GM19240 (cell line): ENCODE data around the gene PCDHA4.

Experiments used
- DNase-seq: peaks from one replicate; pipeline ENCODE4 v3.0.0; 2011; ENCODE audit warnings: low spot score; ENCODE audit not compliant: insufficient read length

Gene PCDHA4

DNA sequence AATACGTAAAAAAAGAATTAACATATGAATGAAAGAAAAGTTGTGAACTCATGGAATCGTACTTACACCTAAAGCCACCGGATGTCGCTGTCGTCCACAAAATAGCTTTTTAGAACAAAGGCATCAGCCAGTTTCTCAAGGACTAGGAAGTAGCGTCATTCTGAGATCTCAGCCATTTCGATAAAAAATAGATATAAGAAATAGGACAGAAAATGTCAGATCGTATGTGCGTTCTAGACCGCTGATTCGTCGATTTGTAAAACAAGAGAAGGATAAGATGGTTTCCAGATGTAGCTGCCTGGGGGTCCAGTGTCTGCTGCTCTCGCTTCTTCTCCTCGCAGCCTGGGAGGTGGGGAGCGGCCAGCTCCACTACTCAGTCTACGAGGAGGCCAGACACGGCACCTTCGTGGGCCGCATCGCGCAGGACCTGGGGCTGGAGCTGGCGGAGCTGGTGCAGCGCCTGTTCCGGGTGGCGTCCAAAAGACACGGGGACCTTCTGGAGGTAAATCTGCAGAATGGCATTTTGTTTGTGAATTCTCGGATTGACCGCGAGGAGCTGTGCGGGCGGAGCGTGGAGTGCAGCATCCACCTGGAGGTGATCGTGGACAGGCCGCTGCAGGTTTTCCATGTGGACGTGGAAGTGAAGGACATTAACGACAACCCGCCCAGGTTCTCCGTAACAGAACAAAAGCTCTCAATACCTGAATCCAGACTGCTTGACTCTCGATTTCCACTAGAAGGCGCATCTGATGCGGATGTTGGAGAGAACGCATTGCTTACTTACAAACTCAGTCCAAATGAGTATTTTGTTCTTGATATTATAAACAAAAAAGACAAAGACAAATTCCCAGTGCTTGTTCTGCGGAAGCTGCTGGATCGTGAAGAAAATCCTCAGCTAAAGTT is 49.2 kb downstream of the PCDHA4 start, which contains the start of gene PCDHA10:
Gene PCDHA10 (plus strand): TSS at position 126 of the 903 bp plus-strand sequence. CDS start 152 bp downstream, at position 278.
- no peak for DNase-seq

DNA sequence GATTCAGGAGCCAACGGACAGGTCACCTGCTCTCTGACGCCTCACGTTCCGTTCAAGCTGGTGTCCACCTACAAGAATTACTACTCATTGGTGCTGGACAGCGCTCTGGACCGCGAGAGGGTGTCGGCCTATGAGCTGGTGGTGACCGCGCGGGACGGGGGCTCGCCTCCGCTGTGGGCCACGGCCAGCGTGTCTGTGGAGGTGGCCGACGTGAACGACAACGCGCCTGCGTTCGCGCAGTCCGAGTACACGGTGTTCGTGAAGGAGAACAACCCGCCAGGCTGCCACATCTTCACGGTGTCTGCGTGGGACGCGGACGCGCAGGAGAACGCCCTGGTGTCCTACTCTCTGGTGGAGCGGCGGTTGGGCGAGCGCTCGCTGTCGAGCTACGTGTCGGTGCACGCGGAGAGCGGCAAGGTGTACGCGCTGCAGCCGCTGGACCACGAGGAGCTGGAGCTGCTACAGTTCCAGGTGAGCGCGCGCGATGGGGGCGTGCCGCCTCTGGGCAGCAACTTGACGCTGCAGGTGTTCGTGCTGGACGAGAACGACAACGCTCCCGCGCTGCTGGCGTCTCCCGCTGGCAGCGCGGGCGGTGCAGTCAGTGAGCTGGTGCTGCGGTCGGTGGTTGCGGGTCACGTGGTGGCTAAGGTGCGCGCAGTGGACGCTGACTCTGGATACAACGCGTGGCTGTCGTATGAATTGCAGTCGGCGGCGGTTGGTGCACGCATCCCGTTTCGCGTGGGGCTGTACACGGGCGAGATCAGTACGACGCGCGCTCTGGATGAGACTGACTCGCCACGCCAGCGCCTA is 50.5 kb downstream of the PCDHA4 start:
- DNase-seq, result no peak

DNA sequence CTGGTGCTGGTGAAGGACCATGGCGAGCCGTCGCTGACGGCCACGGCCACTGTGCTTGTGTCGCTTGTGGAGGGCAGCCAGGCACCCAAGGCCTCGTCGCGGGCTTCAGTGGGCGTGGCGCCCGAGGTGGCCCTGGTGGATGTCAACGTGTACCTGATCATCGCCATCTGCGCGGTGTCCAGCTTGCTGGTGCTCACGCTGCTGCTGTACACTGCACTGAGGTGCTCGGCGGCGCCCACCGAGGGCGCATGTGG is 51.0 kb downstream of the PCDHA4 start:
- no peak for DNase-seq

DNA sequence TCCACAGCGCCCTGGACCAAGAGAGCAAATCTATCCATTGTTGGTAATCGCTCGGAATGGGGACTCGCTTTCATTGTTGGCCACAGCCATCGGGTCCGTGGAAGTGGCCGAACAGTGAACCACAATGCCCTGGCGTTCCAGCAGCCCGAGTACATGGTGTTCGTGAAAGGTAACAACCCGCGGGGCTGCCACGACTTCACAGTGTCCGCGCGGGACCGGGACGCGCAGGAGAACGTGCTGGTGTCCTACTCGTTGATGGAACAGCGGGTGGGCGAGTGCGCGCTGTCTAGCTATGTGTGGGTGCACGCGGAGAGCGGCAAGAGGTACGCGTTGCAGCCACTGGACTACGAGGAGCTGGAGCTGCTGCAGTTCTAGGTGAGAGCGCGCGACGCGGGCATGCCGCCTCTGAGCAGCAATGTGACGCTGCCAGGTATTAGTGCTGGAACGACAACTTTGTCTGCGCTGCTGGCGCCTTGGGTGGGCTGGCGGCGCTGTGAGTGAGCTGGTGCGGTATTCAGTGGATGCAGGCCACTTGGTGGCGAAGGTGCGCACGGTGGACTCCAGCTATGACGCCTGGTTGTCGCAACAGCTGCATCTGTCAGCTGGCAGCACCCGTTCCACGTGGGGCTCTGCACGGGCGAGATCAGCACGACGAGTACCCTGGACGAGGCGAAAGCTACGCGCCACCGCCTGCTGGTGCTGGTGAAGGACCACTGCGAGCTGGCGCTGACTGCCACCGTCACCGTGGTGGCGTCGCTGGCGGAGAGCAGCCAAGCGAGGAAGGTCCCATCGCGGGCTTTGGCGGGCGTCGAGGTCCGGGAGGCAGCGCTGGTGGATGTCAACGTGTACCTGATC is 55.8 kb downstream of the PCDHA4 start:
- DNase-seq, result no peak
